NCI-H1105 treated with DMSO at 0.1 percent for 48 hours (cell line): ENCODE data around the gene PUS7.
A peak's percentile ranks its signal among the peaks of the same experiment; 100 is the strongest.
"Not testable (repeated sequence)": the region's sequence is repeated elsewhere in the genome, so short reads cannot be mapped to it uniquely, and the experiment has no call there.

Experiments used
- DNase-seq: peaks from one replicate; lab custom pipeline; 2025; lab: John Stamatoyannopoulos, UW

Gene PUS7

GRCh38 chr7:105521717-105522463, at the start of gene PUS7:
TSS of gene PUS7 (minus strand) at chr7:105522271. CDS start at chr7:105508512, 13,759 bp downstream.
- DNase-seq = peak; percentile 83

GRCh38 chr7:105567821-105568220, 45.8 kb upstream of the PUS7 start:
- no peak for DNase-seq

GRCh38 chr7:105567024-105567423, 45.0 kb upstream of the PUS7 start:
- no peak for DNase-seq

- no peak for DNase-seq
Observed at GRCh38 chr7:105565190-105565589, 43.1 kb upstream of the PUS7 start.

GRCh38 chr7:105559926-105560325, 37.9 kb upstream of the PUS7 start:
- DNase-seq = no peak

- DNase-seq = no peak
Observed at GRCh38 chr7:105538339-105538738, 16.3 kb upstream of the PUS7 start.

- DNase-seq = no peak
Observed at GRCh38 chr7:105532709-105533460, 10.8 kb upstream of the PUS7 start.

GRCh38 chr7:105531792-105532671, 10.0 kb upstream of the PUS7 start, which contains the start of gene RINT1:
TSS of gene RINT1 (plus strand) at chr7:105532201. CDS start at chr7:105532316, 115 bp downstream.
- DNase-seq = peak; percentile 87

GRCh38 chr7:105530546-105530945, 8.5 kb upstream of the PUS7 start:
- DNase-seq = no peak

- no peak for DNase-seq
Observed at GRCh38 chr7:105530126-105530525, 8.1 kb upstream of the PUS7 start.

GRCh38 chr7:105527737-105528136, 5.7 kb upstream of the PUS7 start:
- DNase-seq = not testable (repeated sequence)

- DNase-seq = no peak
Observed at GRCh38 chr7:105524840-105525239, 2.8 kb upstream of the PUS7 start.

- not testable (repeated sequence) for DNase-seq
Observed at GRCh38 chr7:105524423-105524822, 2.4 kb upstream of the PUS7 start.

- DNase-seq = peak; percentile 68
Observed at GRCh38 chr7:105521027-105521716, 899 bp downstream of the PUS7 start.

- not testable (repeated sequence) for DNase-seq
Observed at GRCh38 chr7:105520620-105521019, 1.5 kb downstream of the PUS7 start.

GRCh38 chr7:105519353-105519752, 2.7 kb downstream of the PUS7 start:
- DNase-seq = no peak

- not testable (repeated sequence) for DNase-seq
Observed at GRCh38 chr7:105515610-105516009, 6.5 kb downstream of the PUS7 start.

- DNase-seq = no peak
Observed at GRCh38 chr7:105512926-105513526, 9.0 kb downstream of the PUS7 start.

GRCh38 chr7:105512415-105512814, 9.7 kb downstream of the PUS7 start:
- no peak for DNase-seq

GRCh38 chr7:105502173-105502572, 19.9 kb downstream of the PUS7 start:
- DNase-seq = no peak

GRCh38 chr7:105497016-105497415, 25.1 kb downstream of the PUS7 start:
- DNase-seq = no peak
